ENCODE data around the gene RGS17.

The RGS17 gene

DNA sequence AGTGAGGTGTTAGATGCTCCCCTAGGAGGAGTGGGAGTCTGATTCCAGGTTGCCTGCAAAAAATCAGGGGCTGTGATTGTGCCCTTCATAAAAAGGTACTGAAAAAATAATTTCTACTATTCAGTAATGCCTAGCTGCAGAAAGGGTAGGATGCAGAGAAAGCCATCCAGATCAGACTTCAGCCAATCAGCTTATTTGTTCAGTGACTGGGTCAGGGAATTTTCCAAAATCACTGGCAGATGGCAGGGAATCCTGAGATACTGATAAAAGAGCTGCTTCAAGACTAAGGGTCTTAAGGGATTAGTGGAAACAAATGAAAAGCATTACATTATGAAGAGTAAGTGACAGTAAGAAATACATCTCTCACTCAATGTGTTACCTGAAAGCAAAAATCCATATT is 85.8 kb downstream of the RGS17 start:
- DNase-seq (ENCODE audit: low read depth): no peak
- no peak overlapping the region for H3K4me3 ChIP-seq (ENCODE audit: low read length)
- TF ChIP-seq, protein P1, sequence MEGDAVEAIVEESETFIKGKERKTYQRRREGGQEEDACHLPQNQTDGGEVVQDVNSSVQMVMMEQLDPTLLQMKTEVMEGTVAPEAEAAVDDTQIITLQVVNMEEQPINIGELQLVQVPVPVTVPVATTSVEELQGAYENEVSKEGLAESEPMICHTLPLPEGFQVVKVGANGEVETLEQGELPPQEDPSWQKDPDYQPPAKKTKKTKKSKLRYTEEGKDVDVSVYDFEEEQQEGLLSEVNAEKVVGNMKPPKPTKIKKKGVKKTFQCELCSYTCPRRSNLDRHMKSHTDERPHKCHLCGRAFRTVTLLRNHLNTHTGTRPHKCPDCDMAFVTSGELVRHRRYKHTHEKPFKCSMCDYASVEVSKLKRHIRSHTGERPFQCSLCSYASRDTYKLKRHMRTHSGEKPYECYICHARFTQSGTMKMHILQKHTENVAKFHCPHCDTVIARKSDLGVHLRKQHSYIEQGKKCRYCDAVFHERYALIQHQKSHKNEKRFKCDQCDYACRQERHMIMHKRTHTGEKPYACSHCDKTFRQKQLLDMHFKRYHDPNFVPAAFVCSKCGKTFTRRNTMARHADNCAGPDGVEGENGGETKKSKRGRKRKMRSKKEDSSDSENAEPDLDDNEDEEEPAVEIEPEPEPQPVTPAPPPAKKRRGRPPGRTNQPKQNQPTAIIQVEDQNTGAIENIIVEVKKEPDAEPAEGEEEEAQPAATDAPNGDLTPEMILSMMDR (IDR thresholded peaks at IDR 0.05; ENCODE audit: insufficient read depth, low read depth, low read length, missing control alignments): no peak

- peak; percentile 22 for DNase-seq (ENCODE audit: low read depth)
- TF ChIP-seq, protein P1 (IDR thresholded peaks at IDR 0.05; ENCODE audit: insufficient read depth, low read depth, low read length, missing control alignments): no peak
- no peak overlapping the region for H3K4me3 ChIP-seq (ENCODE audit: low read length)
Observed at GRCh38 chr6:153044295-153044694, 86.8 kb downstream of the RGS17 start.

- TF ChIP-seq, protein P1 (IDR thresholded peaks at IDR 0.05; ENCODE audit: insufficient read depth, low read depth, low read length, missing control alignments): no peak
- no peak overlapping the region for H3K4me3 ChIP-seq (ENCODE audit: low read length)
- DNase-seq (ENCODE audit: low read depth): peak; percentile 69
Observed at GRCh38 chr6:153043719-153044118, 87.4 kb downstream of the RGS17 start.

DNA sequence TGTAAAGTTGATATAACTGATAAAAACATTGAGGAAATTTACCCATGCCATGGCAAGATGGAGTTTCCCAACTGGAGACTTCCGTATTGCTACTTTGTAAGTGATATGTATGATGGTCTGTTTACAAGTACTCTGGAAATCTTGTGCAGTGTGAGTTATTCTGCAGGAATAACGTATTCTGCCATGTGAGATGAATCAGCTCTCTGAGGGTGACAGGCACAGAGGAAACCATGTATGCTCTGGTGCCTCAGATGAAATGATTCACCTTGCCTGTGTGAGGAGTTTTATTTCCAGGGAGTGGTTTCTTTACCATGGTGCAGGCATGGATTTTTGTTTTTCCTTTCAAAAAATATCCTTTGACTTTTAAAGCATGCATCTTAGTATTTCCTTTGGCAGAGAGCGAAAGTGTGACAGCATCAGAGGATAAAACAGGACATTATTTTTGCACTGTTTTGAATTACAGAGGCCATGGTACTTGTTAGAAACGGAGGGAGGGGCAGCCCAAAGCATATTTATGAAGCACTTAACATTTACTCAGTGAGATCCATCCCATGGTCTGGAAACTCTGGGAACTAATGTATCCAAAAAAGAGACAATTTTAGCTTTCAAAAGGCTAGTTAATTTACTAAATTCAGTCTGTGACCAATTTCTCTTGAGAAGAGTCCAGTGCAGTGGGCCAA is 92.6 kb downstream of the RGS17 start:
- peak; percentile 77 for DNase-seq (ENCODE audit: low read depth)
- no peak overlapping the region for H3K4me3 ChIP-seq (ENCODE audit: low read length)
- TF ChIP-seq, protein P1 (IDR thresholded peaks at IDR 0.05; ENCODE audit: insufficient read depth, low read depth, low read length, missing control alignments): no peak

- TF ChIP-seq, protein P1 (IDR thresholded peaks at IDR 0.05; ENCODE audit: insufficient read depth, low read depth, low read length, missing control alignments): no peak
- H3K4me3 ChIP-seq (ENCODE audit: low read length): no peak overlapping the region
- DNase-seq (ENCODE audit: low read depth): no peak
Observed at GRCh38 chr6:153034139-153034538, 96.9 kb downstream of the RGS17 start.

- TF ChIP-seq, protein P1 (IDR thresholded peaks at IDR 0.05; ENCODE audit: insufficient read depth, low read depth, low read length, missing control alignments): peak; percentile 14
- no peak overlapping the region for H3K4me3 ChIP-seq (ENCODE audit: low read length)
- DNase-seq (ENCODE audit: low read depth): peak; percentile 65
Observed at GRCh38 chr6:153032255-153032882, 98.7 kb downstream of the RGS17 start.

All from epithelial cell of esophagus (primary cell).